HG03103 (cell line): ENCODE measurements around the gene STX18.
"Not testable (repeated sequence)": the region's sequence is repeated elsewhere in the genome, so short reads cannot be mapped to it uniquely, and the experiment has no call there.

Experiments used
- ATAC-seq: cut with Tn5 transposase; IDR thresholded peaks from one replicate; pipeline ENCODE4 v1.9.1; 2021; ENCODE audit warnings: low read depth; ENCODE audit not compliant: unreplicated experiment

The STX18 gene

GRCh38 chr4:4558881-4559280 is 17.0 kb upstream of the STX18 start:
- ATAC-seq, result no peak

DNA sequence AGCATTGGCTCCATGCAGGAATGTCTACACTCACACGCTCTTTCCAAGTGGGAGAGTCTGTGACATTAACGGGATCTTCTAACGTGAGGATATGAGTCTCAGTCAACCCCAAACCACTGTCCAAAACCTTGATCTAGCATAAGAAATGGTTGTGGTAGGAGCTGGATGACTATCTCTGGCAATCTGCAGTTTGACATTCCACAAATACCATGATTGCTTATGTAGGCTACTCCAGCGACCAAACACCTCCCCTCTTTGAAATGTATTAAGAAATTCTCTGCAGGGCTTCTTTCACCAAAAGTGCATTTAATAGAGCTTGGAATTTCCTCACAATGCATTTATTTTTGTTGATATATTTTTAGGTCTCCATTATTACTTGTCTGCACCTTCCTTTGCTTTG is 14.1 kb upstream of the STX18 start:
- no peak for ATAC-seq

DNA sequence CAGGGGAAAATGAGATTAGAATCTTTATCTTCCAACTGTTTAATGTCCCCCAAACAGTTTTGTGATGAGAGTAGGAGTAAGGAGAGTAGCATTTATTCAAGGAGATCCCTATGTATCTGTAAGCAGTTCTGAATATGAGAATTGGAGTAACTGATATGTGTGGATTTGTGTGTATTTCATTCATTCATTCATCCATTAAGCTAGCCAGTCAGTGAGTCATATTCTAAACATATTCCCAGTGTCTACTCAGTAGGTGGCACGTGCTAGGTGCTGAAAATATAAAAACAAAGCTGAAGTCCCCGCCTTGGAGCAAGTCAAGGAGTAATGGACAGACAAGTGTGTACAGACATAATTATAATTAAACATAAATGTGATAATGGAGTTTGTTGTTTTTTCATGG is 12.4 kb upstream of the STX18 start:
- no peak for ATAC-seq

DNA sequence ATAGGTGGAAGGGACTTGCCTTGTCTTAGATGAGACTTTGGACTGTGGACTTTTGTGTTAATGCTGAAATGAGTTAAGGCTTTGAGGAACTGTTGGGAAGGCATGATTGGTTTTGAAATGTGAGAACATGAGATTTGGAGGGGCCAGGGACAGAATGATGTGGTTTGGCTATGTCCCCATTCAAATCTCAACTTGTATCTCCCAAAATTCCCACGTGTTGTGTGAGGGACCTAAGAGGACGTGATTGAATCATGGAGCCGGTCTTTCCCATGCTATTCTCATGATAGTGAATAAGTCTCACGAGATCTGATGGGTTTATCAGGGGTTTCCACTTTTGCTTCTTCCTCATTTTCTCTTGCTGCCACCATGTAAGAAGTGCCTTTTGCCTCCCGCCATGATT is 10.2 kb upstream of the STX18 start:
- ATAC-seq, result not testable (repeated sequence)

- ATAC-seq, result not testable (repeated sequence)
Observed at GRCh38 chr4:4550161-4550560, 8.3 kb upstream of the STX18 start.

- no peak for ATAC-seq
Observed at GRCh38 chr4:4549534-4549933, 7.7 kb upstream of the STX18 start.

- ATAC-seq, result no peak
Observed at GRCh38 chr4:4542774-4543485, 1.1 kb upstream of the STX18 start.

GRCh38 chr4:4541040-4541631 is 712 bp downstream of the STX18 start:
- ATAC-seq, result no peak

DNA sequence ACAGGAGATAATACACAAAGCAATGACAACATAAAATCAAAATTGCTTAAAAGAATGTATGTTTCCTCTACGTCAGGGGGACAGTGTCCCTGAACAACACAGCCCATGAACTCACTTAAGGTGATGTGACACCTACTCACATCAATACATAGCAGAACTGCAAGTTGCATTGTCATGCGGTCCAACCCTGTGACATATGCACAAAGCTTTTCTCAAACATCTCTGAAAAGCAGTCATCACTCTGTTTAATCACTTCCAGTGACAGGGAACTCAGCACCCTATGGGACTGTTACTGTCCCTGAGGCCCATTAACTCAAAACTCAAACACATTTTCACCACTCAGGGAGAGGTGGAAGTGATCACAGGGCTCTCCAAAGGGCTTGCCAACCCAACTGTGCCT is 2.4 kb downstream of the STX18 start:
- no peak for ATAC-seq

- no peak for ATAC-seq
Observed at GRCh38 chr4:4535590-4535989, 6.3 kb downstream of the STX18 start.

DNA sequence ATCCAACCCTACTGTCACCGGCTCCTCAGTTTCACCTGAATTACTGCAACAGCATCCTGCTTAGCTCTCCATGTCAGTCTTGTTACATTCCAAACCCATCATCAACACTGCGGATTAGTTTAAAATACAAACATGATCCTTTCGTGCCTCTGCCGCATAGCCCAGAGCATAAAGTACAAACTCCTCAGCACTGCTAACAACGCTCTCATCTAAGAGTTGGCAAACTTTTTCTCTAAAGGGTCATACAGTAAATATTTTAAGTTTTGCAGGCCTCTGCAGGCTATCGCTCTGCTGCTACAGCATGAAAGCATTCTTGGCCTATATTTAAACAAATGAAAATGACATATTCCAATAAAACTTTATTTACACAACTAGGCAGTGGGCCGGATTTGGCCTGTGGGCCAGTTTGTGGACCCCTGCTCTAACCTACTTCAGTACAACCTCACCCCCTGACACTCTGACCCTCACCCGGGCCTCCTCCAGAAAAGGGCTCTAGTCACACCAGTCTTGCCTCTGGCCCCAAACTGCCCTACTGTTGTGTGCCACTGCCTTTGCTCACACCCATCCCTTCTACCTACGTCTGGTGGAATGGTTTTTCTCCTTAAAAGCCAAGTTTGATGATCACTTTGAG is 7.2 kb downstream of the STX18 start:
- ATAC-seq, result no peak

DNA sequence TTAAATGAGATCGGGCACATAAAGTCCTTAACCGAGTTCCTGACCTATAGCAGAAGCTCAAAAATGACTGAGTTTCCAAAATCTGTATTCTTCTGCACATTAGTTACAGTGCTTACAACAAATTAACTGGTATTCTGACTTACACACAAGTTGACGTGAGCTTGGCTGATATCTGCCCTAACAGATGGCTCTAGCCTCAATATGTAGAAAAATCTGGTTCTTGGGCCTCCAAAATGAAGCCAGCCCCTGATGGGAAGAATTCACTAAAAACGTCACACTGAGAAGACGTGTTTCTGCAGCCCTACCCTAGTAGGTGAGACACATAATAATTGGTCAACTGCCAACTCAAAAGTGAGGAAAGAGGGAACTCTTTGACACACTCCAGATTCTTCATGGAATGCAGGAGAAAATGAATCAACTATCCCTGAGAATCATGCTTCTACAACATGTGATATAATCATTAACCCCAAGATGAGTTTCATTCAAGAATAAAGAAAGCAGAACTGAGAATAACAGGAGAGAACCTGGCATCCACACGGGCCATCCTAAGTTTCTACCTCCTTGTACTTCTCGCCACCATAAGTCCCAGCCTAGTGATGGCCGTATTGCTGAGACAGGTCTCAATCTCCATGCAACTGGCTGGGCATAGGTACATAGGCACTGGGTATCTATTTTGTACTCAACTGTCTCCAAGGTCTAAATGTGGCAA is 8.2 kb downstream of the STX18 start:
- no peak for ATAC-seq

GRCh38 chr4:4532371-4533154 is 9.3 kb downstream of the STX18 start:
- no peak for ATAC-seq

DNA sequence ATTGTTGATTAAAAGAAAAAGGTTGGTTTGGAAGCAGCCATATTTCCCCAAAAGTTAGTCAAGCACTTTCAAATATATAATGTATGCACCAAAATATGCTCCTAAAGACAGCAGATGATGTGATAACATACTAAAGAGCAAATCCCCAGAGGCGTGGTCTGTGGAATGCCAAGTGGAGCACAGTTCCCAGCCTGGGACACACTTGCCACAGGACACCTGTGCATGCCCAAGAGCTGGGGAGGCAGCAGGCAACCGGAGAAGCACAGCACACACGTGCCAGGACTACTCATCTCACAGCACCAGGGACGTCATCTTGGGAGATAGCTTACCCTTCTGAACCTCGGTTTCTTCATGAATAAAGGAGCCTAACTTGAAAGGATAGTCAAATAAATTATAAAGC is 12.5 kb downstream of the STX18 start:
- ATAC-seq, result no peak

DNA sequence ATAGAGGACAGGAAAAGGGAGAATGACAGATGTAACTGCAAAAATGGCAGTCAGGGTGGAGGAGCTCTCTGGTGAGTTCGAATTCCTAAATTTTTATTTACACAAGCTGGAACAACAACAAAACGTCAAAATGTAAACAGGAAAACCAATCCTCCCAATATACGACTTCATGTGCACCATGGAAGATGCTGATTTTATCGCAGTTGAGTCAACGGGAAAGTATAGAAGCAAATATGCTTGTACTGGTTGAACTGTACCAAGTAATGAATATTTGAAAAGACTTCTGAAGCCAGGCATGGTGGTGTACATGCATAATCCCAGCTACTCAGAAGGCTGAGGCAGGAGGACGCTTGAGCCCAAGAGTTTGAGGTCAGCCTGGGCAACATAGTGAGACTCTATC is 15.4 kb downstream of the STX18 start:
- no peak for ATAC-seq

- ATAC-seq, result peak; percentile 100
Observed at GRCh38 chr4:4524364-4524763, 17.5 kb downstream of the STX18 start.

DNA sequence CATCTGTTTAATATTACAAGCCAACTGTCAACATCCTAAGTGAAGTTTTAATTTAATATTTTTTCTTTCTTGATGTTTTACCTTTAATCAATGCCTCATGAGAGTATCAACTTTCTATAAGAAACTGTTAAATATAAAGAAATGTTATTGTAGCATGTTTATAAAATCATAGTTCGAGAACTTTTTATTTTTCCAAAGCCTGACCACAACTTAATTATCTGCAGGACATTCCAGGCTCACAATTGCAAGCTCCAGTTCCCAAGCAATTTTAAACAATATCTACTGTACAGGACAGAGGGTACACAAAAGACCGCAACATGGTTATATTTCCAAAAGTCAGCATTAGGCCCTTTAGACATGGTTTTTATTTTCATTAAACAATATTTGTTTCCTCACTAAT is 20.1 kb downstream of the STX18 start:
- no peak for ATAC-seq

DNA sequence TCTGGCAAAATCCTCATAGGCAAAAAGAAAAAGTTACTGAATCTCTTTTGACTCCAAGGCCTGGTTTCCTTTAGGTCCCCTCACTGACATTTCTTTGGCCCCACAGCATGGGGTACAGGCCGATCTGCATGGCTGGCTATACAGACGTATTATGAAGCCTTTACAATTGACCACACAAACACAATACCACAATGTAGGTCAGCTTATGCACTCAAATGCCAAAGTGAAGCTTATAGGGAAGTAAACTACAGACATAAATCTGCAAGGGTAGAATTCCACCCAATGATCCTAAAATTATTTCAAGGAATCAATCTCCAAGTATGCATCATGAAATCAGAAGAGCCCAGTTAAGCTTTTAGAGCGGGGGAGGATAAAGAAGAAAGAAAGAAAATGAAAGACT is 20.7 kb downstream of the STX18 start:
- ATAC-seq, result no peak

DNA sequence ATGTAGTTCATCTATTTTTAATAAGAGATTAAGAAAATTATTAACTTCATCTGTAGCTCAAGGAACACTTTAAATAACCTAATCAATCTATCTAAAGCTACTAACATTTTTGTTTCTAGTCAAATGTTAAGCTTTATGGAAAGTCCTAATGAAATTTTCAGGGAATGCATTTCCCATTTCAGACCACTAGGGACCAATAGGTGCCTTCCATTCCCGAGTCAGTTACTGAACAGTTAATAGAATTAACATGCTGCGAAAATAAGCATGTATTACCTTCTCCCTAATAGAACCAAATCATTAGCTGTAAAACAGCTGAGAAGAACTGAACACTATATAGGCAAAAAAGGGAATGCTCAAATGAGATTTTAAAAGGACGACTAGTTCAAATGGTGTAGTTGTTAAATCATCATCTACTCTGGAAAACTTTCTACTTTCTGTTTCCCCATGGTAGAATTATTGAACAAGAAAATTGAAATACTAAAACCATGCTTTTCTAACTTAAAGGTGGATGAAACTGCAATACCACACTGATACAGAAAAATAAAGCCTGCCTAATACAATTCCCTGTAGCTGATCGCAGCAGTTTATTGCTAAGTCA is 22.5 kb downstream of the STX18 start:
- ATAC-seq, result no peak

DNA sequence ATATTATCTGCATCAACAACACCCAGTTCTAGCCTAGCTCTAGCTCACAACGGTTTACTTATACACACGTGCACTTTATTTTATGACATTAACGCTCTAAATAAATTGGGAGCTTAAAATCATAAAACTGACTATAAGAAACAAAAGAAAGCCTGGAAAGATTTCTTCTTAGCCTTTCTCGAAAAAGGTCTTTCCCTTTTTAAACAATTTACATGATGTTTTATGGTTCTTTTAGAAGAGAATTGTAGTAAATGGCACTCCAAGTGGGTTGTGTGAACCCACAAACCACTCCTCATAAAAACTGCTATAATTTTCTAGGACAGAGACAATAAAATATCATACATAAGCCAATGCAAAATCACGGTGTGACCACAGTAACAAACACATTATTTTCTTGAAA is 23.1 kb downstream of the STX18 start:
- no peak for ATAC-seq
